HFFc6 (cell line): ENCODE data around the gene DDAH1. TPM values are rescaled to one million over a fixed set of nuclear protein-coding genes. Genes with fewer than 3 reads are reported as not detected.

Experiments used
- DNase-seq: peaks from one replicate; pipeline ENCODE4 v3.0.0-alpha.2; 2018
- H3K27ac Mint-ChIP-seq: 2 replicates; pipeline ENCODE4 v1.8.0; 2020; ENCODE audit warnings: mild to moderate bottlenecking, mixed read lengths
- H3K27me3 Mint-ChIP-seq: 2 replicates; pipeline ENCODE4 v1.8.0; 2021; ENCODE audit warnings: mild to moderate bottlenecking, moderate library complexity, mixed read lengths; ENCODE audit not compliant: insufficient read depth
- H3K36me3 Mint-ChIP-seq: 2 replicates; pipeline ENCODE4 v1.8.0; 2021; ENCODE audit warnings: low read depth, mixed read lengths
- H3K4me1 Mint-ChIP-seq: 2 replicates; pipeline ENCODE4 v1.8.0; 2020; ENCODE audit warnings: low read depth, mixed read lengths
- H3K4me3 Mint-ChIP-seq: 2 replicates; pipeline ENCODE4 v1.8.0; 2020; ENCODE audit warnings: mild to moderate bottlenecking, moderate library complexity, mixed read lengths
- H3K9me3 Mint-ChIP-seq: 2 replicates; pipeline ENCODE4 v1.8.0; 2020; ENCODE audit warnings: mild to moderate bottlenecking, mixed read lengths
- CTCF ChIP-seq: fragments of 200-600 bp; sonication (generic); IDR thresholded peaks from 2 replicates; pipeline ENCODE4 v1.5.0; 2021; ENCODE audit warnings: antibody characterized with exemption, mild to moderate bottlenecking
- total RNA-seq, 6 experiments: library from RNA; stranded (reverse); fragmentation: NEBNext Ultra II Directional; extraction: Animal tissue kit (Norgen Biotek cat#: 25700); gene quantifications; 2 replicates in 1 of 6; 3 replicates in 5 of 6; pipeline ENCODE4 v1.2.3, GENCODE V29; 2021

DDAH1 gene
- total RNA-seq, 6 experiments from 2014 or later, result 235 to 320 (median 277) TPM

GRCh38 chr1:85481688-85482087, 16.7 kb upstream of the DDAH1 start:
- TF ChIP-seq CTCF, result no peak
- Mint-ChIP-seq H3K4me3 (no peak overlapping the region; the same call in 1 of the 2 replicates), H3K27ac (peak overlapping the region; percentile 20), H3K9me3 (no peaks in the 10 kb centered on the region), H3K4me1 (peaks cover 63% of the 10 kb centered on the region), H3K36me3 (peaks cover 51% of the 10 kb centered on the region), H3K27me3 (peaks cover 4% of the 10 kb centered on the region)
- no peak for DNase-seq

- DNase-seq, result no peak
- H3K27me3 Mint-ChIP-seq, result peaks cover 12% of the 10 kb centered on the region
- TF ChIP-seq CTCF, result no peak
- H3K27ac Mint-ChIP-seq, result peak overlapping the region; percentile 68; the same call in 1 of the 2 replicates
- H3K36me3 Mint-ChIP-seq, result peaks cover 49% of the 10 kb centered on the region
- H3K9me3 Mint-ChIP-seq, result no peaks in the 10 kb centered on the region
- peaks cover 55% of the 10 kb centered on the region for H3K4me1 Mint-ChIP-seq
- H3K4me3 Mint-ChIP-seq, result no peak overlapping the region
Measured at GRCh38 chr1:85480566-85480965, 15.6 kb upstream of the DDAH1 start.

- DNase-seq, result no peak
- peaks cover 16% of the 10 kb centered on the region for H3K27me3 Mint-ChIP-seq
- no peak overlapping the region for H3K4me3 Mint-ChIP-seq
- H3K9me3 Mint-ChIP-seq, result peaks cover under 1% of the 10 kb centered on the region; the same call in 1 of the 2 replicates
- H3K4me1 Mint-ChIP-seq, result peaks cover 46% of the 10 kb centered on the region
- peak overlapping the region; percentile 68 for H3K27ac Mint-ChIP-seq
- peaks cover 54% of the 10 kb centered on the region for H3K36me3 Mint-ChIP-seq
- no peak for TF ChIP-seq CTCF
Measured at GRCh38 chr1:85479491-85479890, 14.5 kb upstream of the DDAH1 start.

- H3K4me3 Mint-ChIP-seq, result peak overlapping the region; percentile 27; the same call in 1 of the 2 replicates
- no peak for DNase-seq
- H3K4me1 Mint-ChIP-seq, result peaks cover 46% of the 10 kb centered on the region
- peaks cover 9% of the 10 kb centered on the region; the same call in 1 of the 2 replicates for H3K9me3 Mint-ChIP-seq
- no peak for TF ChIP-seq CTCF
- peaks cover 24% of the 10 kb centered on the region for H3K27me3 Mint-ChIP-seq
- peaks cover 60% of the 10 kb centered on the region for H3K36me3 Mint-ChIP-seq
- peak overlapping the region; percentile 42; the same call in 1 of the 2 replicates for H3K27ac Mint-ChIP-seq
Measured at GRCh38 chr1:85478366-85478765, 13.4 kb upstream of the DDAH1 start.

GRCh38 chr1:85475055-85475454, 10.1 kb upstream of the DDAH1 start:
- Mint-ChIP-seq H3K36me3 (peaks cover 78% of the 10 kb centered on the region), H3K27me3 (peaks cover 34% of the 10 kb centered on the region), H3K27ac (no peak overlapping the region), H3K9me3 (peaks cover 14% of the 10 kb centered on the region; the same call in 1 of the 2 replicates), H3K4me1 (peaks cover 47% of the 10 kb centered on the region), H3K4me3 (no peak overlapping the region)
- DNase-seq, result no peak
- TF ChIP-seq CTCF, result no peak

- Mint-ChIP-seq H3K9me3 (peaks cover 14% of the 10 kb centered on the region; the same call in 1 of the 2 replicates), H3K4me1 (peaks cover 51% of the 10 kb centered on the region), H3K36me3 (peaks cover 77% of the 10 kb centered on the region), H3K4me3 (peak overlapping the region; percentile 45), H3K27ac (peak overlapping the region; percentile 51), H3K27me3 (peaks cover 44% of the 10 kb centered on the region)
- DNase-seq, result no peak
- TF ChIP-seq CTCF, result no peak
Measured at GRCh38 chr1:85473390-85473789, 8.4 kb upstream of the DDAH1 start.
